ENCODE data around the gene HPS6. TPM values are rescaled to one million over a fixed set of nuclear protein-coding genes. Genes with fewer than 3 reads are reported as not detected.
A peak's percentile ranks its signal among the peaks of the same experiment; 100 is the strongest.

HPS6 gene
- total RNA-seq, 1 experiment from 2014 or later = 31.7 TPM

DNA sequence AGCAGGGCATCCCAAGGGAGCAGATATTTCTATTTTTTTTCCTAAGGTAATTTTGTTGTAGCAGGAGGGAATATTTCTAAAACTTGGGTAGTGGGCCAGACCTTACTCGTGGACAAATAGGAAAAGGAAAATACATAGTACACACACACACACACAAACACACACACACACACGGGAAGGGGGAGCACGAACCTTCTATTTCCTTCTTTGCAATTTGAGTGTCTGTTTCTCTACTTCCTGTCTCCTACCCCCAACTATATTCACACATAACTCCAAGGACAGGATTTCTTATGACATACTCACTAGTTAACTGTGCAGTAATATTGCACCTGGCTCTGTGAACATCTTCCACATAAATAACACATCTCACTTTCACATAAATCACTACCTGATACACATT, 50.6 kb downstream of the HPS6 start:
- ChIA-PET RAD21 (ENCODE audit: low non-redundant PET in 1 of 2, low total read pairs in 2 of 2, uncharacterized antibody in 2 of 2, unreplicated experiment in 2 of 2) (no interaction called here), POLR2A (interaction anchor here (1.0 to 1.3 kb wide), 4 partner anchors 13 to 58 kb away, joined by 4 to 5 read pairs (median 4); no protein-coding TSS in a partner anchor), CTCF (interaction anchor here (1.5 kb wide), 1 partner anchor 275 kb away, joined by 4 read pairs; no protein-coding TSS in a partner anchor)
- H3K9me2 ChIP-seq (ENCODE audit: insufficient read depth) = no peaks in the 10 kb centered on the region
- no peaks in the 10 kb centered on the region for H3K27me3 ChIP-seq (ENCODE audit: insufficient read depth, low read length)
- no peaks in the 10 kb centered on the region; the same call in 1 of the 2 replicates for H4K20me1 ChIP-seq (ENCODE audit: insufficient read depth)
- H3K4me2 ChIP-seq (ENCODE audit: low read length) = peak overlapping the region; percentile 94
- BruUV-seq (replicated peaks) = no TSS peak
- TF ChIP-seq JUND (IDR thresholded peaks at IDR 0.05) (no peak), POLR2AphosphoS5 (IDR thresholded peaks at IDR 0.05; ENCODE audit: low read depth, low read length) (no peak), CEBPB (IDR thresholded peaks at IDR 0.05; ENCODE audit: low read depth) (no peak), EZH2 (IDR thresholded peaks at IDR 0.05) (no peak), SP1 (IDR thresholded peaks at IDR 0.05; ENCODE audit: low read depth) (no peak), ELF1 (IDR thresholded peaks at IDR 0.05; ENCODE audit: borderline replicate concordance, low read depth) (no peak), SRF (IDR thresholded peaks at IDR 0.05; ENCODE audit: low read depth) (no peak), EZH2phosphoT487 (IDR thresholded peaks at IDR 0.05; ENCODE audit: borderline replicate concordance) (no peak), RAD21 (IDR thresholded peaks at IDR 0.05; ENCODE audit: low read depth) (no peak), YY1 (IDR thresholded peaks at IDR 0.05; ENCODE audit: extremely low read depth, insufficient replicate concordance, low read depth, low read length) (no peak), SIN3A (IDR thresholded peaks at IDR 0.05; ENCODE audit: low read depth) (no peak), EGR1 (IDR thresholded peaks at IDR 0.05; ENCODE audit: low read depth) (no peak), POLR2A (IDR thresholded peaks at IDR 0.05; ENCODE audit: borderline replicate concordance, extremely low read depth, insufficient read depth, insufficient read length) (no peak), FOSL1 (IDR thresholded peaks at IDR 0.05; ENCODE audit: low read depth) (no peak)
- TF ChIP-seq, protein P1, sequence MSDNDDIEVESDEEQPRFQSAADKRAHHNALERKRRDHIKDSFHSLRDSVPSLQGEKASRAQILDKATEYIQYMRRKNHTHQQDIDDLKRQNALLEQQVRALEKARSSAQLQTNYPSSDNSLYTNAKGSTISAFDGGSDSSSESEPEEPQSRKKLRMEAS (IDR thresholded peaks at IDR 0.05) = no peak
- TF ChIP-seq, protein P2, sequence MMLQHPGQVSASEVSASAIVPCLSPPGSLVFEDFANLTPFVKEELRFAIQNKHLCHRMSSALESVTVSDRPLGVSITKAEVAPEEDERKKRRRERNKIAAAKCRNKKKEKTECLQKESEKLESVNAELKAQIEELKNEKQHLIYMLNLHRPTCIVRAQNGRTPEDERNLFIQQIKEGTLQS (IDR thresholded peaks at IDR 0.05) = no peak
- TF ChIP-seq, protein P3, sequence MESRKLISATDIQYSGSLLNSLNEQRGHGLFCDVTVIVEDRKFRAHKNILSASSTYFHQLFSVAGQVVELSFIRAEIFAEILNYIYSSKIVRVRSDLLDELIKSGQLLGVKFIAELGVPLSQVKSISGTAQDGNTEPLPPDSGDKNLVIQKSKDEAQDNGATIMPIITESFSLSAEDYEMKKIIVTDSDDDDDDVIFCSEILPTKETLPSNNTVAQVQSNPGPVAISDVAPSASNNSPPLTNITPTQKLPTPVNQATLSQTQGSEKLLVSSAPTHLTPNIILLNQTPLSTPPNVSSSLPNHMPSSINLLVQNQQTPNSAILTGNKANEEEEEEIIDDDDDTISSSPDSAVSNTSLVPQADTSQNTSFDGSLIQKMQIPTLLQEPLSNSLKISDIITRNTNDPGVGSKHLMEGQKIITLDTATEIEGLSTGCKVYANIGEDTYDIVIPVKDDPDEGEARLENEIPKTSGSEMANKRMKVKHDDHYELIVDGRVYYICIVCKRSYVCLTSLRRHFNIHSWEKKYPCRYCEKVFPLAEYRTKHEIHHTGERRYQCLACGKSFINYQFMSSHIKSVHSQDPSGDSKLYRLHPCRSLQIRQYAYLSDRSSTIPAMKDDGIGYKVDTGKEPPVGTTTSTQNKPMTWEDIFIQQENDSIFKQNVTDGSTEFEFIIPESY (IDR thresholded peaks at IDR 0.05; ENCODE audit: extremely low read depth, insufficient replicate concordance, low read length) = no peak
- H3K27ac ChIP-seq (ENCODE audit: low read depth, low read length) = peak overlapping the region; percentile 53; the same call in 1 of the 2 replicates
- H3K79me2 ChIP-seq (ENCODE audit: insufficient read depth, low read length) = peaks cover 77% of the 10 kb centered on the region
- H2AFZ ChIP-seq (ENCODE audit: low read depth, low read length, poor library complexity, severe bottlenecking) = no peak overlapping the region
- no peak overlapping the region for H3K4me3 ChIP-seq (replicated peaks in 1 of 2; ENCODE audit: low read depth in 1 of 2, low read length in 2 of 2)
- peaks cover 60 to 72% of the 10 kb centered on the region in 2 experiments for H3K4me1 ChIP-seq (ENCODE audit: control insufficient read depth in 1 of 2, insufficient read depth in 2 of 2, low read length in 2 of 2)
- no peaks in the 10 kb centered on the region for H3K9me3 ChIP-seq (ENCODE audit: control insufficient read depth in 1 of 2, insufficient read depth in 1 of 2, low read depth in 1 of 2, low read length in 2 of 2)
- no peak for ATAC-seq
- peaks cover 6 to 8% of the 10 kb centered on the region in 2 experiments for H3K36me3 ChIP-seq (ENCODE audit: control insufficient read depth in 1 of 2, insufficient read depth in 2 of 2, low read length in 2 of 2)
- peak overlapping the region; percentile 86; the same call in 1 of the 2 replicates for H3K9ac ChIP-seq (ENCODE audit: low read length)
- intact Hi-C loops (cut with micrococcal nuclease) = no loop called here
- no peak for DNase-seq (ENCODE audit: low read depth, low spot score)

All from HCT116 (cell line).